Omental fat pad (tissue), 4 donors: Measurements from ENCODE around the gene MORC1. TPM values are rescaled to one million over a fixed set of nuclear protein-coding genes. Genes with fewer than 3 reads are reported as not detected.
"Not testable (repeated sequence)": the region's sequence is repeated elsewhere in the genome, so short reads cannot be mapped to it uniquely, and the experiment has no call there.

Experiments used
- ATAC-seq: fragments of 150-250 bp; one replicate; pipeline ENCODE4 v1.9.1; 2016; ENCODE audit warnings: mild to moderate bottlenecking, moderate library complexity; ENCODE audit not compliant: low FRiP score
- DNase-seq: peaks from one replicate; pipeline ENCODE4 v3.0.0-alpha.2; 2019; ENCODE audit warnings: low spot score
- total RNA-seq, 4 donors: library from RNA; depleted of rRNA; stranded (reverse); fragments of >200 nt; gene quantifications; one replicate each; pipeline ENCODE4 v1.1.0, GENCODE V29; 2016
- TF ChIP-seq, protein P1 (sequence below), 3 donors: fragments of 450-650 bp; IDR thresholded peaks; one replicate each; pipeline ENCODE4 v1.5.1; 2016 to 2017; ENCODE audit warnings: antibody characterized with exemption in 3 of 3, mild to moderate bottlenecking in 3 of 3, moderate library complexity in 2 of 3

Gene MORC1
- total RNA-seq, 4 donors from 2014 or later, result 0.09 TPM; not detected in 3

- TF ChIP-seq, protein P1, sequence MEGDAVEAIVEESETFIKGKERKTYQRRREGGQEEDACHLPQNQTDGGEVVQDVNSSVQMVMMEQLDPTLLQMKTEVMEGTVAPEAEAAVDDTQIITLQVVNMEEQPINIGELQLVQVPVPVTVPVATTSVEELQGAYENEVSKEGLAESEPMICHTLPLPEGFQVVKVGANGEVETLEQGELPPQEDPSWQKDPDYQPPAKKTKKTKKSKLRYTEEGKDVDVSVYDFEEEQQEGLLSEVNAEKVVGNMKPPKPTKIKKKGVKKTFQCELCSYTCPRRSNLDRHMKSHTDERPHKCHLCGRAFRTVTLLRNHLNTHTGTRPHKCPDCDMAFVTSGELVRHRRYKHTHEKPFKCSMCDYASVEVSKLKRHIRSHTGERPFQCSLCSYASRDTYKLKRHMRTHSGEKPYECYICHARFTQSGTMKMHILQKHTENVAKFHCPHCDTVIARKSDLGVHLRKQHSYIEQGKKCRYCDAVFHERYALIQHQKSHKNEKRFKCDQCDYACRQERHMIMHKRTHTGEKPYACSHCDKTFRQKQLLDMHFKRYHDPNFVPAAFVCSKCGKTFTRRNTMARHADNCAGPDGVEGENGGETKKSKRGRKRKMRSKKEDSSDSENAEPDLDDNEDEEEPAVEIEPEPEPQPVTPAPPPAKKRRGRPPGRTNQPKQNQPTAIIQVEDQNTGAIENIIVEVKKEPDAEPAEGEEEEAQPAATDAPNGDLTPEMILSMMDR (IDR thresholded peaks at IDR 0.05), result no peak
- DNase-seq (no peak), ATAC-seq (no peak)
These were observed 25.7 kb upstream of the MORC1 start for GRCh38 chr3:109143646-109144045.

GRCh38 chr3:109140318-109140717 is 22.4 kb upstream of the MORC1 start:
- TF ChIP-seq, protein P1 (IDR thresholded peaks at IDR 0.05), result no peak
- DNase-seq, result no peak
- ATAC-seq, result no peak

GRCh38 chr3:109137761-109138160 is 19.8 kb upstream of the MORC1 start:
- TF ChIP-seq, protein P1 (IDR thresholded peaks at IDR 0.05), result no peak
- ATAC-seq, result no peak
- no peak for DNase-seq

- DNase-seq (no peak), ATAC-seq (no peak)
- TF ChIP-seq, protein P1 (IDR thresholded peaks at IDR 0.05), result no peak
These were observed 18.6 kb upstream of the MORC1 start, which contains the start of gene C3orf85 for GRCh38 chr3:109136523-109136922. C3orf85 (plus strand) TSS chr3:109136719; CDS start chr3:109136848, 129 bp downstream.

GRCh38 chr3:109133474-109133816 is 15.5 kb upstream of the MORC1 start:
- not testable (repeated sequence) for ATAC-seq, DNase-seq

GRCh38 chr3:109132801-109133473 is 15.0 kb upstream of the MORC1 start:
- ATAC-seq (no peak), DNase-seq (no peak)
- TF ChIP-seq, protein P1 (IDR thresholded peaks at IDR 0.05), result no peak

- ATAC-seq (no peak), DNase-seq (no peak)
- TF ChIP-seq, protein P1 (IDR thresholded peaks at IDR 0.05), result no peak
These were observed 13.3 kb upstream of the MORC1 start for GRCh38 chr3:109131276-109131675.
